H1 (cell line): Measurements from ENCODE around the gene POLN. TPM values are rescaled to one million over a fixed set of nuclear protein-coding genes. Genes with fewer than 3 reads are reported as not detected.

Source experiments
- CTCF ChIA-PET: fragments of 300-600 bp; sonication (Branson Sonifier 250); formaldehyde crosslinking; loops from one replicate; lab custom pipeline; 2021; ENCODE audit not compliant: partially characterized antibody; lab: Charles Lee
- POLR2A ChIA-PET: fragments of 300-600 bp; sonication (Branson Sonifier 250); formaldehyde crosslinking; loops from one replicate; lab custom pipeline; 2021; ENCODE audit warnings: inconsistent platforms; ENCODE audit not compliant: partially characterized antibody; lab: Charles Lee
- DNase-seq, 2 experiments: peaks; one replicate each; pipeline versions ENCODE4 v3.0.0 to v3.0.0-alpha.2; 2010 to 2022; ENCODE audit warnings: low spot score in 2 of 2, low read depth in 1 of 2, mixed read lengths in 1 of 2
- FAIRE-seq: peaks from 2 replicates; lab custom pipeline; 2011; peaks lifted over from hg19 to GRCh38; lab: Jason Lieb, UNC
- H2AFZ ChIP-seq: 2 replicates; pipeline ENCODE4 v1.8.1; 2012; ENCODE audit warnings: low read length, inconsistent platforms
- H2AK5ac ChIP-seq: 2 replicates; pipeline ENCODE4 v1.6.1; 2013; ENCODE audit warnings: low read depth, low read length
- H2BK120ac ChIP-seq: replicated peaks from 2 replicates; pipeline ENCODE3; 2013; ENCODE audit warnings: low read depth, low read length, inconsistent platforms
- H2BK12ac ChIP-seq: 2 replicates; pipeline ENCODE4 v1.6.1; 2013; ENCODE audit warnings: low read depth, low read length
- H2BK15ac ChIP-seq: 2 replicates; pipeline ENCODE4 v1.6.1; 2013; ENCODE audit warnings: low read length
- H2BK20ac ChIP-seq: 2 replicates; pipeline ENCODE4 v1.6.1; 2013; ENCODE audit warnings: low read length
- H2BK5ac ChIP-seq: 2 replicates; pipeline ENCODE4 v1.6.1; 2013; ENCODE audit warnings: low read depth, low read length
- H3K14ac ChIP-seq: 2 replicates; pipeline ENCODE4 v1.6.1; 2013; ENCODE audit warnings: inconsistent platforms; ENCODE audit not compliant: insufficient read length
- H3K18ac ChIP-seq: 2 replicates; pipeline ENCODE4 v1.6.1; 2013; ENCODE audit warnings: low read length; ENCODE audit errors: extremely low read depth
- H3K23ac ChIP-seq: 2 replicates; pipeline ENCODE4 v1.6.1; 2013; ENCODE audit warnings: inconsistent platforms; ENCODE audit not compliant: insufficient read length
- H3K23me2 ChIP-seq: 2 replicates; pipeline ENCODE4 v1.6.1; 2013; ENCODE audit warnings: low read depth, low read length
- H3K27ac ChIP-seq: 2 replicates; pipeline ENCODE4 v1.6.1; 2011; ENCODE audit warnings: low read depth, low read length, inconsistent platforms
- H3K27me3 ChIP-seq, 4 experiments: replicated peaks in 1 of 4; 1 replicate in 1 of 4; 2 replicates in 3 of 4; pipeline versions ENCODE4 v1.6.1 to v1.8.1; 2011 to 2013; ENCODE audit warnings: low read length in 3 of 4, mild to moderate bottlenecking in 3 of 4, inconsistent platforms in 2 of 4, mixed read lengths in 2 of 4, moderate library complexity in 1 of 4; ENCODE audit not compliant: control insufficient read depth in 3 of 4, insufficient read depth in 3 of 4; ENCODE audit errors: extremely low read depth in 1 of 4
- H3K36me3 ChIP-seq, 4 experiments: 2 replicates each; pipeline versions ENCODE4 v1.6.1 to v1.8.1; 2011 to 2013; ENCODE audit warnings: mild to moderate bottlenecking in 4 of 4, low read length in 3 of 4, moderate library complexity in 2 of 4, control low read depth in 1 of 4, inconsistent platforms in 1 of 4; ENCODE audit not compliant: insufficient read depth in 4 of 4, control insufficient read depth in 2 of 4
- H3K4ac ChIP-seq: replicated peaks from 2 replicates; pipeline ENCODE3; 2013; ENCODE audit warnings: low read length, low read depth, mixed read lengths, inconsistent platforms; ENCODE audit not compliant: insufficient read length
- H3K4me1 ChIP-seq, 4 experiments: replicated peaks in 1 of 4; 1 replicate in 1 of 4; 2 replicates in 3 of 4; pipeline versions ENCODE4 v1.6.1 to v1.8.1; 2011 to 2013; ENCODE audit warnings: low read length in 3 of 4, inconsistent platforms in 2 of 4, mixed read lengths in 1 of 4; ENCODE audit not compliant: insufficient read depth in 4 of 4, control insufficient read depth in 3 of 4
- H3K4me2 ChIP-seq, 2 experiments: 2 replicates each; pipeline versions ENCODE4 v1.6.1 to v1.8.1; 2011 to 2013; ENCODE audit warnings: low read depth in 2 of 2, low read length in 2 of 2, control low read depth in 1 of 2, inconsistent platforms in 1 of 2, mild to moderate bottlenecking in 1 of 2; ENCODE audit not compliant: insufficient read depth in 1 of 2
- H3K4me3 ChIP-seq, 4 experiments: fragments of 200-600, 300-600 bp in 1 of 4; sonication (generic), shearing (Covaris generic), sonication (Bioruptor Twin) in 1 of 4; 2 replicates each; pipeline versions ENCODE4 v1.5.1 to v1.8.1; 2011 to 2016; ENCODE audit warnings: low read length in 4 of 4, low read depth in 3 of 4, control low read depth in 2 of 4, inconsistent platforms in 2 of 4, mild to moderate bottlenecking in 2 of 4, mixed read lengths in 1 of 4, moderate library complexity in 1 of 4; ENCODE audit not compliant: insufficient read depth in 2 of 4; ENCODE audit errors: extremely low read depth in 1 of 4
- H3K56ac ChIP-seq: replicated peaks from 2 replicates; pipeline ENCODE3; 2013; ENCODE audit warnings: low read depth, mild to moderate bottlenecking, mixed read lengths, low read length, inconsistent platforms; ENCODE audit not compliant: insufficient read length
- H3K79me1 ChIP-seq: 2 replicates; pipeline ENCODE4 v1.6.1; 2013; ENCODE audit warnings: low read depth, low read length, control low read depth
- H3K79me2 ChIP-seq, 2 experiments: 2 replicates each; pipeline versions ENCODE4 v1.6.1 to v1.8.1; 2012 to 2013; ENCODE audit warnings: low read length in 2 of 2, mild to moderate bottlenecking in 2 of 2, inconsistent platforms in 1 of 2; ENCODE audit not compliant: insufficient read depth in 2 of 2, control insufficient read depth in 1 of 2
- H3K9ac ChIP-seq, 4 experiments: replicated peaks in 1 of 4; 1 replicate in 1 of 4; 2 replicates in 3 of 4; pipeline versions ENCODE4 v1.6.1 to v1.8.1; 2011 to 2013; ENCODE audit warnings: low read depth in 3 of 4, low read length in 3 of 4, control low read depth in 2 of 4, mild to moderate bottlenecking in 2 of 4, moderate library complexity in 2 of 4, inconsistent platforms in 1 of 4; ENCODE audit errors: extremely low read depth in 1 of 4
- H3K9me3 ChIP-seq, 2 experiments: 2 replicates each; pipeline versions ENCODE4 v1.6.1 to v1.8.1; 2012 to 2013; ENCODE audit warnings: mild to moderate bottlenecking in 2 of 2, moderate library complexity in 2 of 2, control low read depth in 1 of 2, inconsistent platforms in 1 of 2, low read depth in 1 of 2, low read length in 1 of 2, mixed read lengths in 1 of 2; ENCODE audit not compliant: insufficient read depth in 2 of 2
- H4K20me1 ChIP-seq, 2 experiments: replicated peaks in 1 of 2; 2 replicates each; pipeline versions ENCODE3 to v1.8.1; 2011 to 2013; ENCODE audit warnings: inconsistent platforms in 2 of 2, low read length in 2 of 2, mild to moderate bottlenecking in 1 of 2; ENCODE audit not compliant: insufficient read depth in 2 of 2, control insufficient read depth in 1 of 2
- H4K5ac ChIP-seq: 2 replicates; pipeline ENCODE4 v1.6.1; 2013; ENCODE audit warnings: low read length, low read depth, mixed read lengths, inconsistent platforms; ENCODE audit not compliant: insufficient read length
- H4K8ac ChIP-seq: 2 replicates; pipeline ENCODE4 v1.8.0; 2013; ENCODE audit warnings: mild to moderate bottlenecking, moderate library complexity, low read length, inconsistent platforms; ENCODE audit not compliant: insufficient read depth; ENCODE audit errors: extremely low read depth
- H4K91ac ChIP-seq: replicated peaks from 2 replicates; pipeline ENCODE3; 2013; ENCODE audit warnings: low read length, mixed read lengths, inconsistent platforms; ENCODE audit not compliant: insufficient read length
- CBX5 ChIP-seq: fragments of 300-800, 300-1000 bp; sonication (generic); IDR thresholded peaks from 2 replicates; pipeline ENCODE4 v1.7.1; 2016; ENCODE audit warnings: antibody characterized with exemption, low read length, low read depth
- CEBPB ChIP-seq: IDR thresholded peaks from 2 replicates; pipeline ENCODE4 v1.6.1; 2012; ENCODE audit warnings: low read depth, low read length
- EP300 ChIP-seq, 2 experiments: IDR thresholded peaks; 1 replicate in 1 of 2; 2 replicates in 1 of 2; pipeline ENCODE4 v1.6.1; 2011 to 2012; ENCODE audit warnings: low read depth in 2 of 2, low read length in 2 of 2, mild to moderate bottlenecking in 2 of 2, borderline replicate concordance in 1 of 2, inconsistent platforms in 1 of 2, moderate library complexity in 1 of 2
- HDAC6 ChIP-seq: IDR thresholded peaks from one replicate; pipeline ENCODE4 v1.7.1; 2012; ENCODE audit warnings: low read depth, mild to moderate bottlenecking, inconsistent platforms, low read length, moderate library complexity
- NRF1 ChIP-seq: IDR thresholded peaks from 2 replicates; pipeline ENCODE4 v1.6.1; 2011; ENCODE audit warnings: mild to moderate bottlenecking, low read depth, low read length, improper control_type of control experiment
- SIN3A ChIP-seq, 2 experiments: IDR thresholded peaks in 1 of 2; conservative IDR thresholded peaks in 1 of 2; 2 replicates each; pipeline ENCODE4 v1.6.1; 2011 to 2012; ENCODE audit warnings: low read length in 2 of 2, improper control_type of control experiment in 1 of 2, low read depth in 1 of 2, mild to moderate bottlenecking in 1 of 2
- SP2 ChIP-seq: IDR thresholded peaks from 2 replicates; pipeline ENCODE4 v1.6.1; 2012; ENCODE audit warnings: mild to moderate bottlenecking, low read length, inconsistent platforms
- TBP ChIP-seq: IDR thresholded peaks from 2 replicates; pipeline ENCODE4 v1.6.1; 2011; ENCODE audit warnings: low read depth, low read length, improper control_type of control experiment
- ZNF274 ChIP-seq: IDR thresholded peaks from 2 replicates; pipeline ENCODE4 v1.7.0; 2012; ENCODE audit warnings: low read length, borderline replicate concordance; ENCODE audit errors: extremely low read depth
- WGBS, 2 experiments: shearing (Covaris generic) in 1 of 2; methylation state at CpG; one replicate each; pipeline versions ENCODE4 v1.1.6 to v1.1.7; 2013 to 2015; ENCODE audit warnings: low lambda C conversion rate in 2 of 2, mixed read lengths in 2 of 2, inconsistent platforms in 1 of 2, low coverage in 1 of 2, missing lambda C conversion rate in 1 of 2; ENCODE audit not compliant: insufficient replicate concordance in 2 of 2, insufficient coverage in 1 of 2, insufficient read length in 1 of 2; ENCODE audit errors: extremely low coverage in 1 of 2, missing lambda C conversion rate in 1 of 2; 5-methylcytosine and 5-hydroxymethylcytosine counted together
- polyA plus RNA-seq, 7 experiments: library from polyadenylated mRNA; depleted of rRNA in 3 of 7; stranded (reverse) in 5 of 7; unstranded in 2 of 7; fragments of >200 nt in 5 of 7; fragments of 200-250 nt in 2 of 7; gene quantifications; 1 replicate in 5 of 7; 2 replicates in 1 of 7; 4 replicates in 1 of 7; pipeline versions ENCODE4 v1.2.1 to v1.2.3, GENCODE V29; 2011 to 2013; ENCODE audit warnings: missing spikeins in 2 of 7, mixed read lengths in 2 of 7
- total RNA-seq: library from RNA; stranded (reverse); fragmentation: NEBNext Ultra II Directional; extraction: Animal tissue kit (Norgen Biotek cat#: 25700); gene quantifications from 2 replicates; pipeline ENCODE4 v1.2.1, GENCODE V29; 2021
- TF ChIP-seq, protein P1 (sequence below): IDR thresholded peaks from 2 replicates; pipeline ENCODE4 v1.6.1; 2011; ENCODE audit warnings: low read length, improper control_type of control experiment

POLN gene
- total and polyA plus RNA-seq, 2 of the 8 experiments (the other 6 are each of a cell fraction or from before 2014, with no cell fraction given): 0.98 to 1.5 TPM

DNA sequence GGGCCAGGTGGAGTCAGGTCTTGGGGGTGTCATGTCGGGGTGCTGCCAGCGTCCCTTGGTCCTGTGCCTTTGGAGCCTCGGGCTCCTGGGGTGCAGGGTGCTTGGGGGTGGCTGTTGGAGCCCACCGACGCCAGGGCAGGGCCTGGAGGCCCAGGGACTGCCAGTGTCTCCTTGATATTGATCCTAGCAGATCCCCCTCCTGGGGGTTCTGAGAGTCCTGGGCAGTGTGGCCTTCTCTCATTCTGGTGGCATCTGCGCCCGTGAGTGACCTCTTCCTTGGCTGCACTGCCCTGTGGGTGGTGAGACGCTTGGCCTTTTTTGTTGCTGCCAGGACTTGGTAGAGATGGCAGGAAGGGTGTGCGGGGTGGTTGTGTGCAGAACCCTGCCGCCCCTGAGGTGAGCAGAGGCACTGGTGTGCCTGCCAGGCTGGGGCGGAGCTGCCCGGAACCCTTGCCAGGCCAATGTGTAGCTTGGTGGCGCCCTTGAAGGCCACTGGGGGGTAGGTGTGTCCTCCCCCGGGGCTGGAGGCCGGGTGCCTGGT lies 175.8 kb downstream of the POLN start:
- H3K56ac ChIP-seq: no peak overlapping the region
- CTCF ChIA-PET: interaction anchor here (1.0 kb wide), 1 partner anchor 9 kb away, joined by 3 read pairs; no protein-coding TSS in a partner anchor
- 95% methylated on average over 11 of the region's 15 CpGs; no CpG with 5 or more reads in 1 of the 2 experiments for WGBS, 2 experiments
- peaks cover 0 to 14% (median 7%) of the 10 kb centered on the region in 4 experiments; a peak in 5 of 7 replicates for H3K4me1 ChIP-seq
- no peak overlapping the region for H2BK20ac ChIP-seq
- H3K23ac ChIP-seq: no peak overlapping the region
- no peak for FAIRE-seq
- no peak overlapping the region for H2BK12ac ChIP-seq
- no peak overlapping the region for H3K27ac ChIP-seq
- no peak overlapping the region for H3K4ac ChIP-seq
- H2BK15ac ChIP-seq: no peak overlapping the region
- H2AFZ ChIP-seq: no peak overlapping the region
- 0 out of 2 replicates have a peak overlapping the region, but pooled peaks have one; percentile 5 for H4K8ac ChIP-seq
- no peak overlapping the region; the same call in 1 of the 2 replicates for H3K18ac ChIP-seq
- 0 out of 4 replicates have a peak, but pooled peaks cover 0 to 3% of the 10 kb centered on the region in 2 experiments for H3K79me2 ChIP-seq
- peaks cover 3 to 10% (median 5%) of the 10 kb centered on the region in 4 experiments; a peak in 6 of 7 replicates for H3K27me3 ChIP-seq
- peaks cover 5 to 25% of the 10 kb centered on the region in 2 experiments for H4K20me1 ChIP-seq
- H2BK120ac ChIP-seq: no peak overlapping the region
- no peak overlapping the region for H3K14ac ChIP-seq
- peaks cover 2% of the 10 kb centered on the region for H3K23me2 ChIP-seq
- no peaks in the 10 kb centered on the region for H3K79me1 ChIP-seq
- peaks cover 0 to 4% (median 0%) of the 10 kb centered on the region in 4 experiments; a peak in 1 of 8 replicates for H3K36me3 ChIP-seq
- H3K4me3 ChIP-seq: no peak overlapping the region
- no peak overlapping the region for H2BK5ac ChIP-seq
- H2AK5ac ChIP-seq: no peak overlapping the region
- no peaks in the 10 kb centered on the region for H3K9me3 ChIP-seq
- POLR2A ChIA-PET: interaction anchor here (0.6 to 2.0 kb wide), 4 partner anchors 8 to 82 kb away, joined by 3 to 4 read pairs (median 4); no protein-coding TSS in a partner anchor
- DNase-seq: no peak
- H4K5ac ChIP-seq: no peak overlapping the region
- no peak overlapping the region for H3K4me2 ChIP-seq
- H3K9ac ChIP-seq: no peak overlapping the region
- H4K91ac ChIP-seq: no peak overlapping the region
- TF ChIP-seq TBP: no peak
- TF ChIP-seq, protein P1, sequence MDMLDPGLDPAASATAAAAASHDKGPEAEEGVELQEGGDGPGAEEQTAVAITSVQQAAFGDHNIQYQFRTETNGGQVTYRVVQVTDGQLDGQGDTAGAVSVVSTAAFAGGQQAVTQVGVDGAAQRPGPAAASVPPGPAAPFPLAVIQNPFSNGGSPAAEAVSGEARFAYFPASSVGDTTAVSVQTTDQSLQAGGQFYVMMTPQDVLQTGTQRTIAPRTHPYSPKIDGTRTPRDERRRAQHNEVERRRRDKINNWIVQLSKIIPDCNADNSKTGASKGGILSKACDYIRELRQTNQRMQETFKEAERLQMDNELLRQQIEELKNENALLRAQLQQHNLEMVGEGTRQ: no peak
- no peak for TF ChIP-seq EP300 (IDR thresholded peaks at IDR 0.05; ENCODE audit: borderline replicate concordance in 1 of 2, low read depth in 2 of 2, low read length in 2 of 2)
- no peak for TF ChIP-seq CBX5
- no peak for TF ChIP-seq SP2
- TF ChIP-seq HDAC6: no peak
- no peak for TF ChIP-seq NRF1
- TF ChIP-seq ZNF274: no peak
- TF ChIP-seq CEBPB: no peak
- no peak for TF ChIP-seq SIN3A (conservative IDR thresholded peaks at IDR 0.05 in 1 of 2, IDR thresholded peaks at IDR 0.05 in 1 of 2; ENCODE audit: low read depth in 1 of 2, low read length in 2 of 2)
